NOMO-1 (cell line): Measurements from ENCODE around the gene MRPL37.

Experiments used
- DNase-seq, 2 experiments: peaks; one replicate each; lab custom pipeline; 2025; ENCODE audit not compliant: unreplicated experiment in 2 of 2; lab: John Stamatoyannopoulos, UW

MRPL37 gene

GRCh38 chr1:54259546-54260140, 59.7 kb downstream of the MRPL37 start:
- no peak for DNase-seq

GRCh38 chr1:54260810-54261209, 60.8 kb downstream of the MRPL37 start:
- DNase-seq: no peak

GRCh38 chr1:54262244-54262643, 62.3 kb downstream of the MRPL37 start:
- no peak for DNase-seq

- no peak for DNase-seq
Observed at GRCh38 chr1:54263601-54264226, 63.7 kb downstream of the MRPL37 start.

- DNase-seq: no peak
Observed at GRCh38 chr1:54265126-54265525, 65.2 kb downstream of the MRPL37 start.

- DNase-seq: no peak
Observed at GRCh38 chr1:54265659-54266058, 65.7 kb downstream of the MRPL37 start.

GRCh38 chr1:54266195-54266594, 66.2 kb downstream of the MRPL37 start:
- DNase-seq: no peak

GRCh38 chr1:54266908-54267307, 66.9 kb downstream of the MRPL37 start:
- DNase-seq: no peak
